Caco-2 (cell line): Measurements from ENCODE around the gene CPLANE2. TPM values are rescaled to one million over a fixed set of nuclear protein-coding genes. Genes with fewer than 3 reads are reported as not detected.

Experiments used
- BruUV-seq: library from RNA; stranded (reverse); fragments of 400-500 nt; replicated peaks from 2 replicates; lab custom pipeline; 2021; lab: Mats Ljungman, UMichigan
- CTCF ChIA-PET: fragments of 300-600 bp; sonication (Branson Sonifier 250); formaldehyde crosslinking; loops from one replicate; lab custom pipeline; 2022; ENCODE audit warnings: antibody characterized with exemption; lab: Charles Lee
- POLR2A ChIA-PET: fragments of 300-600 bp; sonication (Branson Sonifier 250); formaldehyde crosslinking; loops from one replicate; lab custom pipeline; 2022; ENCODE audit warnings: antibody characterized with exemption; lab: Charles Lee
- DNase-seq, 2 experiments: peaks; one replicate each; pipeline versions ENCODE4 v3.0.0 to v3.0.0-alpha.2; 2020 to 2022
- H3K27me3 ChIP-seq: replicated peaks from 2 replicates; pipeline ENCODE4 v1.6.0; 2011; ENCODE audit warnings: low read length; ENCODE audit not compliant: control insufficient read depth, insufficient read depth
- H3K36me3 ChIP-seq: 2 replicates; pipeline ENCODE4 v1.5.1; 2011; ENCODE audit warnings: low read length; ENCODE audit not compliant: control insufficient read depth, insufficient read depth
- H3K4me1 ChIP-seq: fragments of 250-450 bp; sonication (Bioruptor Pico); 2 replicates; pipeline ENCODE4 v1.5.1; 2020; ENCODE audit warnings: mild to moderate bottlenecking
- H3K4me3 ChIP-seq: 2 replicates; pipeline ENCODE4 v1.5.1; 2011; ENCODE audit warnings: low read depth, mild to moderate bottlenecking, control low read depth, low read length
- H3K9me3 ChIP-seq: fragments of 250-450 bp; sonication (Bioruptor Pico); 2 replicates; pipeline ENCODE4 v1.5.1; 2020; ENCODE audit warnings: mild to moderate bottlenecking, moderate library complexity
- H3K27ac Mint-ChIP-seq: one replicate; pipeline ENCODE4 v1.8.0; 2022; ENCODE audit warnings: mixed read lengths; ENCODE audit not compliant: unreplicated experiment
- H3K27me3 Mint-ChIP-seq: one replicate; pipeline ENCODE4 v1.8.0; 2022; ENCODE audit warnings: mixed read lengths; ENCODE audit not compliant: insufficient read depth, unreplicated experiment
- H3K36me3 Mint-ChIP-seq: one replicate; pipeline ENCODE4 v1.8.0; 2022; ENCODE audit warnings: mild to moderate bottlenecking, mixed read lengths; ENCODE audit not compliant: insufficient read depth, unreplicated experiment
- H3K4me1 Mint-ChIP-seq: one replicate; pipeline ENCODE4 v1.8.0; 2022; ENCODE audit warnings: low read depth, mixed read lengths; ENCODE audit not compliant: unreplicated experiment
- H3K4me3 Mint-ChIP-seq: one replicate; pipeline ENCODE4 v1.8.0; 2022; ENCODE audit warnings: mild to moderate bottlenecking, moderate library complexity, mixed read lengths; ENCODE audit not compliant: unreplicated experiment
- H3K9me3 Mint-ChIP-seq: one replicate; pipeline ENCODE4 v1.8.0; 2022; ENCODE audit warnings: mixed read lengths; ENCODE audit not compliant: unreplicated experiment
- CTCF ChIP-seq, 2 experiments: fragments of 200-600 bp in 1 of 2; IDR thresholded peaks; 1 replicate in 1 of 2; 2 replicates in 1 of 2; pipeline versions ENCODE4 v1.5.1 to v1.8.0; 2011 to 2022; ENCODE audit warnings: antibody characterized with exemption in 1 of 2, control low read depth in 1 of 2, inconsistent platforms in 1 of 2, low read depth in 1 of 2, low read length in 1 of 2, mild to moderate bottlenecking in 1 of 2, moderate library complexity in 1 of 2; ENCODE audit not compliant: insufficient read depth in 1 of 2, severe bottlenecking in 1 of 2, unreplicated experiment in 1 of 2
- intact Hi-C: fragments of 100-400 bp; cut with micrococcal nuclease; formaldehyde crosslinking; loops from one replicate; pipeline ENCODE4 v1.10.0; 2022; ENCODE audit not compliant: unreplicated experiment
- total RNA-seq: library from RNA; stranded (reverse); gene quantifications from 2 replicates; pipeline ENCODE4 v1.2.3, GENCODE V29; 2022

CPLANE2 gene
- total RNA-seq, 1 experiment from 2014 or later: 4.2 TPM

- DNase-seq: no peak
- no peak for TF ChIP-seq CTCF (IDR thresholded peaks at IDR 0.05; ENCODE audit: insufficient read depth in 1 of 2, low read depth in 1 of 2, low read length in 1 of 2, severe bottlenecking in 1 of 2, unreplicated experiment in 1 of 2)
- Mint-ChIP-seq H3K27me3 (no peaks in the 10 kb centered on the region), H3K27ac (no peak overlapping the region), H3K9me3 (no peaks in the 10 kb centered on the region), H3K4me3 (no peak overlapping the region), H3K4me1 (no peaks in the 10 kb centered on the region), H3K36me3 (peaks cover 11% of the 10 kb centered on the region)
- H3K4me3 ChIP-seq: no peak overlapping the region
- no TSS peak for BruUV-seq
- H3K9me3 ChIP-seq: no peaks in the 10 kb centered on the region
- ChIA-PET POLR2A (no interaction called here), CTCF (interaction anchor here (0.7 kb wide), 1 partner anchor 12 kb away, joined by 3 read pairs; no protein-coding TSS in a partner anchor)
- H3K36me3 ChIP-seq: peaks cover 2% of the 10 kb centered on the region; the same call in 1 of the 2 replicates
- no peaks in the 10 kb centered on the region for H3K27me3 ChIP-seq
- intact Hi-C loops: no loop called here
- H3K4me1 ChIP-seq: 0 out of 2 replicates have a peak, but pooled peaks cover 4% of the 10 kb centered on the region
Observed at GRCh38 chr1:16256478-16256877, 19.5 kb upstream of the CPLANE2 start.

GRCh38 chr1:16254263-16254928, 17.4 kb upstream of the CPLANE2 start:
- no peaks in the 10 kb centered on the region for H3K9me3 Mint-ChIP-seq
- no peaks in the 10 kb centered on the region for H3K27me3 ChIP-seq
- no TSS peak for BruUV-seq
- intact Hi-C loops: no loop called here
- no peaks in the 10 kb centered on the region for H3K4me1 Mint-ChIP-seq
- TF ChIP-seq CTCF (IDR thresholded peaks at IDR 0.05; ENCODE audit: insufficient read depth in 1 of 2, low read depth in 1 of 2, low read length in 1 of 2, severe bottlenecking in 1 of 2, unreplicated experiment in 1 of 2): no peak
- H3K36me3 ChIP-seq: peaks cover 2% of the 10 kb centered on the region; the same call in 1 of the 2 replicates
- no peaks in the 10 kb centered on the region for H3K4me1 ChIP-seq
- no peak overlapping the region for H3K27ac Mint-ChIP-seq
- POLR2A ChIA-PET: no interaction called here
- H3K4me3 Mint-ChIP-seq: no peak overlapping the region
- H3K36me3 Mint-ChIP-seq: peaks cover 17% of the 10 kb centered on the region
- no peaks in the 10 kb centered on the region for H3K9me3 ChIP-seq
- no peak for DNase-seq
- CTCF ChIA-PET: interaction anchor here (0.6 to 1.0 kb wide), 2 partner anchors 10 to 182 kb away, joined by 3 to 10 read pairs; no protein-coding TSS in a partner anchor
- no peaks in the 10 kb centered on the region for H3K27me3 Mint-ChIP-seq
- H3K4me3 ChIP-seq: no peak overlapping the region

- Histone ChIP-seq H3K27me3 (no peaks in the 10 kb centered on the region), H3K4me1 (no peaks in the 10 kb centered on the region), H3K36me3 (peaks cover 2% of the 10 kb centered on the region; the same call in 1 of the 2 replicates), H3K9me3 (no peaks in the 10 kb centered on the region), H3K4me3 (no peak overlapping the region)
- BruUV-seq: no TSS peak
- Mint-ChIP-seq H3K4me1 (no peaks in the 10 kb centered on the region), H3K27ac (no peak overlapping the region), H3K27me3 (no peaks in the 10 kb centered on the region), H3K9me3 (no peaks in the 10 kb centered on the region), H3K4me3 (no peak overlapping the region), H3K36me3 (peaks cover 26% of the 10 kb centered on the region)
- intact Hi-C loops: no loop called here
- POLR2A ChIA-PET: no interaction called here
- DNase-seq: no peak
- CTCF ChIA-PET: interaction anchor here (1.0 kb wide), 1 partner anchor 9 kb away, joined by 3 read pairs; no protein-coding TSS in a partner anchor
- no peak for TF ChIP-seq CTCF (IDR thresholded peaks at IDR 0.05; ENCODE audit: insufficient read depth in 1 of 2, low read depth in 1 of 2, low read length in 1 of 2, severe bottlenecking in 1 of 2, unreplicated experiment in 1 of 2)
Observed at GRCh38 chr1:16253332-16253922, 16.4 kb upstream of the CPLANE2 start.
